Neural cell (in vitro differentiated cells): ENCODE data around the gene SYNPO2. TPM values are rescaled to one million over a fixed set of nuclear protein-coding genes. Genes with fewer than 3 reads are reported as not detected.

Source experiments
- H2AFZ ChIP-seq: fragments of 200-600, 300-800 bp; sonication (generic), shearing (Covaris generic); 2 replicates; pipeline ENCODE4 v1.6.0; 2014; ENCODE audit warnings: low read depth, mild to moderate bottlenecking, antibody characterized with exemption, low read length, moderate library complexity
- H3F3A ChIP-seq: fragments of 200-600 bp; shearing (Covaris generic); 2 replicates; pipeline ENCODE4 v1.6.1; 2016; ENCODE audit warnings: mild to moderate bottlenecking, moderate library complexity, mixed read lengths, antibody characterized with exemption, low read length; ENCODE audit not compliant: insufficient read depth, poor library complexity, severe bottlenecking
- H3K27ac ChIP-seq: fragments of 200-600, 300-800 bp; sonication (generic), shearing (Covaris generic); 2 replicates; pipeline ENCODE4 v1.5.1; 2014; ENCODE audit warnings: mild to moderate bottlenecking, low read length, moderate library complexity
- H3K27me3 ChIP-seq: fragments of 300-800, 200-600 bp; sonication (generic), shearing (Covaris generic); 2 replicates; pipeline ENCODE4 v1.6.0; 2014; ENCODE audit warnings: mild to moderate bottlenecking, low read depth, low read length, moderate library complexity; ENCODE audit not compliant: insufficient read depth
- H3K36me3 ChIP-seq: fragments of 300-800, 200-600 bp; sonication (generic), shearing (Covaris generic); 2 replicates; pipeline ENCODE4 v1.5.1; 2014; ENCODE audit warnings: mild to moderate bottlenecking, antibody characterized with exemption, low read length, moderate library complexity; ENCODE audit not compliant: insufficient read depth
- H3K4me2 ChIP-seq: fragments of 300-800, 200-600 bp; sonication (generic), shearing (Covaris generic); 2 replicates; pipeline ENCODE4 v1.6.0; 2014; ENCODE audit warnings: mild to moderate bottlenecking, low read length
- H3K4me3 ChIP-seq: fragments of 300-800, 200-600 bp; sonication (generic), shearing (Covaris generic); 2 replicates; pipeline ENCODE4 v1.5.1; 2014; ENCODE audit warnings: mild to moderate bottlenecking, low read length, moderate library complexity
- H3K79me2 ChIP-seq: fragments of 200-600 bp; shearing (Covaris generic); replicated peaks from 2 replicates; pipeline ENCODE4 v1.6.0; 2014; ENCODE audit warnings: mild to moderate bottlenecking, low read length, moderate library complexity; ENCODE audit not compliant: insufficient read depth
- H3K9ac ChIP-seq: fragments of 300-800, 200-600 bp; sonication (generic), shearing (Covaris generic); 2 replicates; pipeline ENCODE4 v1.6.1; 2016; ENCODE audit warnings: mild to moderate bottlenecking, low read length, mixed read lengths
- H3K9me2 ChIP-seq: fragments of 200-600 bp; shearing (Covaris generic); 2 replicates; pipeline ENCODE4 v1.6.1; 2016; ENCODE audit warnings: mild to moderate bottlenecking, low read length, mixed read lengths; ENCODE audit not compliant: insufficient read depth
- H3K9me3 ChIP-seq: fragments of 200-600, 300-800 bp; sonication (generic), shearing (Covaris generic); 2 replicates; pipeline ENCODE4 v1.6.1; 2016; ENCODE audit warnings: mild to moderate bottlenecking, mixed run types, low read length, moderate library complexity, mixed read lengths
- H4K20me1 ChIP-seq: fragments of 200-600 bp; shearing (Covaris generic); 2 replicates; pipeline ENCODE4 v1.6.1; 2016; ENCODE audit warnings: mild to moderate bottlenecking, mixed run types; ENCODE audit not compliant: insufficient read depth
- CTCF ChIP-seq: fragments of 450-650 bp; IDR thresholded peaks from 2 replicates; pipeline ENCODE4 v1.5.1; 2014; ENCODE audit warnings: antibody characterized with exemption, mild to moderate bottlenecking, moderate library complexity; ENCODE audit not compliant: poor library complexity, severe bottlenecking
- EP300 ChIP-seq: fragments of 450-650 bp; conservative IDR thresholded peaks from 2 replicates; pipeline ENCODE4 v1.6.1; 2014; ENCODE audit warnings: antibody characterized with exemption, mild to moderate bottlenecking, moderate library complexity; ENCODE audit not compliant: poor library complexity, severe bottlenecking
- EZH2 ChIP-seq: fragments of 200-600, 300-800 bp; shearing (Covaris generic), sonication (generic); IDR thresholded peaks from 2 replicates; pipeline ENCODE4 v1.6.1; 2014; ENCODE audit warnings: antibody characterized with exemption, low read length, borderline replicate concordance, mild to moderate bottlenecking; ENCODE audit not compliant: insufficient read depth, poor library complexity, severe bottlenecking
- POLR2AphosphoS5 ChIP-seq: IDR thresholded peaks from 2 replicates; pipeline ENCODE4 v1.6.1; 2012
- RAD21 ChIP-seq: fragments of 450-650 bp; conservative IDR thresholded peaks from 2 replicates; pipeline ENCODE4 v1.6.1; 2014; ENCODE audit warnings: antibody characterized with exemption, mild to moderate bottlenecking, moderate library complexity
- REST ChIP-seq: IDR thresholded peaks from 2 replicates; pipeline ENCODE4 v1.6.1; 2012; ENCODE audit warnings: borderline replicate concordance
- SMC3 ChIP-seq: fragments of 450-650 bp; conservative IDR thresholded peaks from 2 replicates; pipeline ENCODE4 v1.6.1; 2014; ENCODE audit warnings: antibody characterized with exemption, mild to moderate bottlenecking, moderate library complexity; ENCODE audit not compliant: poor library complexity
- TAF1 ChIP-seq: IDR thresholded peaks from 2 replicates; pipeline ENCODE4 v1.6.1; 2012; ENCODE audit warnings: low read depth
- polyA plus RNA-seq: library from polyadenylated mRNA; depleted of rRNA; stranded (reverse); fragments of >200 nt; gene quantifications from 2 replicates; pipeline ENCODE4 v1.2.3, GENCODE V29; 2014

SYNPO2 gene
- polyA plus RNA-seq, 1 donor from 2014 or later = 0.14 TPM

- Histone ChIP-seq H2AFZ (no peak overlapping the region), H3K27ac (no peak overlapping the region), H3K9ac (no peak overlapping the region), H3K9me2 (no peaks in the 10 kb centered on the region), H3F3A (no peaks in the 10 kb centered on the region), H3K9me3 (no peaks in the 10 kb centered on the region), H3K27me3 (no peaks in the 10 kb centered on the region), H3K79me2 (no peaks in the 10 kb centered on the region), H4K20me1 (no peaks in the 10 kb centered on the region), H3K36me3 (no peaks in the 10 kb centered on the region), H3K4me3 (no peak overlapping the region), H3K4me2 (no peak overlapping the region)
- no peak for TF ChIP-seq EZH2
- no peak for TF ChIP-seq CTCF
- no peak for TF ChIP-seq REST
- no peak for TF ChIP-seq SMC3
- TF ChIP-seq RAD21 = no peak
Measured at GRCh38 chr4:119011607-119011988, 122.9 kb downstream of the SYNPO2 start.

GRCh38 chr4:119014658-119015057 is 126.0 kb downstream of the SYNPO2 start:
- no peak overlapping the region for H3K4me3 ChIP-seq
- no peaks in the 10 kb centered on the region for H4K20me1 ChIP-seq

More at GRCh38 chr4:119014658-119015057, 126.0 kb downstream of the SYNPO2 start:
- Histone ChIP-seq H3K9ac (no peak overlapping the region), H3K9me2 (no peaks in the 10 kb centered on the region), H3K9me3 (no peaks in the 10 kb centered on the region), H3K36me3 (no peaks in the 10 kb centered on the region), H2AFZ (no peak overlapping the region), H3K79me2 (no peaks in the 10 kb centered on the region), H3K27me3 (no peaks in the 10 kb centered on the region), H3K4me2 (no peak overlapping the region), H3F3A (no peaks in the 10 kb centered on the region), H3K27ac (peak overlapping the region; percentile 3)
- TF ChIP-seq CTCF (no peak), EP300 (peak; percentile 77), POLR2AphosphoS5 (peak; percentile 47), TAF1 (no peak)
